Measurements from ENCODE around the gene JAG1.

GRCh38 chr20:10666221-10667076 is 7.3 kb downstream of the JAG1 start:
- no peak for TF ChIP-seq ZC3H10 (CRISPR knock-in tag; IDR thresholded peaks at IDR 0.05)
- TF ChIP-seq ARNTL (CRISPR knock-in tag; IDR thresholded peaks at IDR 0.05; ENCODE audit: borderline replicate concordance, low read depth): no peak
- no peak for TF ChIP-seq TSHZ2 (CRISPR knock-in tag; IDR thresholded peaks at IDR 0.05)
- TF ChIP-seq ZFP30 (CRISPR knock-in tag; IDR thresholded peaks at IDR 0.05): no peak
- no peak for TF ChIP-seq TOX (CRISPR knock-in tag; IDR thresholded peaks at IDR 0.05; ENCODE audit: borderline replicate concordance)
- TF ChIP-seq RARB (CRISPR knock-in tag; IDR thresholded peaks at IDR 0.05): no peak
